Measurements from ENCODE around the gene RPGRIP1L.

The RPGRIP1L gene

GRCh38 chr16:53600616-53601015 lies 103.0 kb downstream of the RPGRIP1L start:
- no peak for DNase-seq (ENCODE audit: low spot score)

DNA sequence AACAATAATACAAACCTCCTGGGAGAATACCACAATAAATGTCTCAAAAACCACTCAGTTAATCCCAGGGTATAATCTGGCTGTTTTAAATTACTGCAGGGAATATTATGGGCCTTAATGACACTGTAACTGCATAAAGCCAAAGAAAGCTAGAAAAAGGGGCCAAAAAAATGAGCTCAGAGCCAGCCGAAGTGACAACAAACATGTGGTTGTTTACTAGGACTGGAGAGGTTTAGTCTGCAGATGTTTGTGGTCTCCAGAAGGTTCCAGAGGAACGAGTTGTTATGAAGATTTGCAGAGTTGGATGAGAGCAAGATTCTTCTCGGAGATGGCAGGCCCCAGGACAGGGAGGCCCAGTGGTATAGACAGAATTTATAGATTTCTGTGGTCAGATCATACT lies 103.5 kb downstream of the RPGRIP1L start:
- DNase-seq (ENCODE audit: low spot score) = no peak

DNA sequence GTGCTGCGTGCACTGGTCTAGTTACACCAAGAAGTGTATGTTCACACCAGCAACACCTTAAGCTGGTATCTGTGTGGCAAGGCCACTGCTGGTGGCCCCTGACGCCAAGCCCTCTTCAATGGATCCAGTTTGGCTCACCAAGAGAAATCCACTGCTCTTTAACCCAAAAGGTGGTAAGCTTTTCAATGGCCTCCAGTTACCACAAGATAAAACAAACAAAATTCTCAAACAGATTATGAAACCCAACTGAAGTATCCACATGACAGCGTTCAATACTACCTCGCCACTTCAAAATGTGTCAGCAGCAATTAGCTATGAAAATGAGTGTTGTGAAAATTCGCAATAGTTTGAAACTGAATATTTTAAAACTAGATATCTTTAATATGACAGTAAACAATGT lies 104.1 kb downstream of the RPGRIP1L start:
- no peak for DNase-seq (ENCODE audit: low spot score)

GRCh38 chr16:53598511-53599275 lies 105.0 kb downstream of the RPGRIP1L start:
- DNase-seq (ENCODE audit: low spot score) = no peak

DNA sequence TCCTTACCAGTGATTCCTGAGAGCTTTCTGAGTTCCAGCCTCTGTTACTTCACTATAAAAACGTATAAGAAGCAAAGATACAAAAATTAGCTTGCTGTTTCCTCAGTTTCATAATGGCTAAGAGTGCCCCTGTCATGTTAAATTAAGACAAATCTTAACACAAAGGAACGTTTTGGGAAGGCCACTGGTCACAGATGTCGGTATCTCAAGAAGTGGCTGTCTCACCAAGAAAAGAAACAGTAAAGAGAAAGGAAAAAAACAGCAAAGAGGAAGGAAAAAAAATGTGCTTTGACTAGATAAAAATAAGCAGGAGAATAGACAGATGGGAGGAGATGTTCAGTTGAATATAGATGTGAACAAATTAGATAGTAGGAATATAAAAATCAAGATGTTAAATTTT lies 105.9 kb downstream of the RPGRIP1L start:
- DNase-seq (ENCODE audit: low spot score) = no peak

- DNase-seq (ENCODE audit: low spot score) = no peak
Observed at GRCh38 chr16:53588081-53588648, 115.5 kb downstream of the RPGRIP1L start.

DNA sequence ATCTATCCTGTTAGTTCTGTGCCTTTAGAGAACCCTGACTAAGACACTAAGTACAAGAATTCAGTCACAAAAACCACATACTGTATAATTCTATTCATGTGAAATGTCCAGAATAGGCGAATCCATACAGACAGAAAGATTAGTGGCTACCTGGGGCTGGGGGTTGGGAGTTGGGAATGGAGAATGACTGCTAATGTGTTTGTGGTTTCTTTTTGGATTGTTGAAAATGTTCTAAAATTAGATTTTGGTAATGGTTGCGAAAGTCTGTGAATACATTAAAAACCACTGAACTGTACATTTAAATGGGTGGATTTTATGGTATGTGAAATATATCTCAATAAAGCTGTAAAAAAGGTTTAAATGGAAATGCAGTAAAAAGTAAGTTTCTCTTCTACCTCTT lies 120.3 kb downstream of the RPGRIP1L start:
- DNase-seq (ENCODE audit: low spot score) = no peak

DNA sequence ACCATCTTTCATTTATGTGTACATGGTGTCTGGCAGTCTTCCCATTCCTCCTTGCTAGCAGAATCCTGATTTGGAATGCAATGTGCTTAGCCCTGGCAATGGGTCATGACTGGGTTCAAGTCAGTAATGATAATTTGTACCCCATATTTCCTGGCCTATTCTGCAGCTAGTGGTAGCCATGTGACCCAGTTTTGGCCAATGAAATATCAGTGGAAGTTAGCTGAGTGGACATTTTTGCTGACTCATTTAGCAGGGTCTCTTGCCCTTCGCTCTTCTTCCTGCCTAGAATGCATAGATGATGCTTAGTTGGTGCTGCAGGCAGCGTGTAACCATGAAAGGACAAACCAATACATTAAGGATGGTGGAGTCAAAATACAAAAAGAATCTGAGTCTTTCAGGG lies 121.9 kb downstream of the RPGRIP1L start:
- no peak for DNase-seq (ENCODE audit: low spot score)

DNA sequence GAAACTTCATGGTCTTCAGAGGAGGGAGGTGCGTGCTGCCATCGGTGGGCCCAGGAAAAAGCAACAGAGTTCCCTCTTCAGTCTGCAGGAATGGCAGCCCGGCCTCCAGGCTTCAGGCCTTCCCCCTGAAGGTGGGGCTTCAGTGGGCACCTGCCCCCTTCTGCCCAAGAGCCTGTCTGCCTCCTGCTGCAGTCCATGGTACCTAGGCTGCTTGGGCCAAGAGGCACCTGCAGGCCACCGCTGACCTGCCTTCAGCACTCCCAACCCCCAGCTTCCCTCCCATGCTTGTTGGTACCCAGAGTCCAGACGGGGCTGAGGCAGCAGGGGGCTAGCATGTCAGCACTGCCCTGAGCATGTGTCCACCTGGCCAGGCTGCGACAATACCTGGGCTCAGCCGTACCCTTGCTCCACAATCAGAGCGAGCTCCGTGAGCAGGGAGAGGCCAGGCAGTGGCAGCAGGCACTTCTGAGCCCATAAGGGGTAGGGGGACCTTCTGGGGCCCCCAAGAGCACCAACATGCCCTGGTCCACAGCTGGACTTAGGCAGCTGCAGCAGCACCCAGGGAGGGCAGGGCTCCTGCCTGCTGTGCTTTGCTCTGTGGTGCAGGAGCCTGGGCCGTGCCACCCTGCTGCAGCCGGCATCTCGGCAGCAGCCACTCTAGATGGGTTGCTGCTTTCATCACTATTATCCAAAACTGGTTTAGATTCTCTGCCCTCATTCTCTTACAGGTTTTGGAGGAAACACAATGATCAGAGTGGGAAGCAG lies 123.4 kb downstream of the RPGRIP1L start:
- no peak for DNase-seq (ENCODE audit: low spot score)

GRCh38 chr16:53576904-53577303 lies 126.8 kb downstream of the RPGRIP1L start:
- no peak for DNase-seq (ENCODE audit: low spot score)

GRCh38 chr16:53576210-53576609 lies 127.4 kb downstream of the RPGRIP1L start:
- DNase-seq (ENCODE audit: low spot score) = no peak

DNA sequence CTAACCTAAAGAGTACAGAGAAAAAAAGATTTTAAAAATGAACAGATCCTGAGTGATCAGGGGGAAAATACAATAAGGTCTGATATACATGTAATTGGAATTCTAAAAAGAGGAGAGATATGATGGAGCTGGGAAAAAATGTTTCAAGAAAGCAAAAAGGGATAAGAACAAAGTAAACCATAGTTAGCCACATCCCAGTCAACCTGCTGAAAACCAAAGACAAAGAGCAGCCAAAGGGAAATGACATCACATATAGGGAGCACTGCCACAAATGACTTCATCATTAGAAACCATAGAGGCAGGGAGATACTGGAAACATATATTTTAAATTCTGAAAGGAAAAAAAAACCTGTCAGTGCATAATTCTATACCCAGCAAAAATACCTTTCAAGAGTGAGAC lies 131.9 kb downstream of the RPGRIP1L start:
- no peak for DNase-seq (ENCODE audit: low spot score)

GRCh38 chr16:53566552-53567245 lies 137.0 kb downstream of the RPGRIP1L start:
- no peak for DNase-seq (ENCODE audit: low spot score)

DNA sequence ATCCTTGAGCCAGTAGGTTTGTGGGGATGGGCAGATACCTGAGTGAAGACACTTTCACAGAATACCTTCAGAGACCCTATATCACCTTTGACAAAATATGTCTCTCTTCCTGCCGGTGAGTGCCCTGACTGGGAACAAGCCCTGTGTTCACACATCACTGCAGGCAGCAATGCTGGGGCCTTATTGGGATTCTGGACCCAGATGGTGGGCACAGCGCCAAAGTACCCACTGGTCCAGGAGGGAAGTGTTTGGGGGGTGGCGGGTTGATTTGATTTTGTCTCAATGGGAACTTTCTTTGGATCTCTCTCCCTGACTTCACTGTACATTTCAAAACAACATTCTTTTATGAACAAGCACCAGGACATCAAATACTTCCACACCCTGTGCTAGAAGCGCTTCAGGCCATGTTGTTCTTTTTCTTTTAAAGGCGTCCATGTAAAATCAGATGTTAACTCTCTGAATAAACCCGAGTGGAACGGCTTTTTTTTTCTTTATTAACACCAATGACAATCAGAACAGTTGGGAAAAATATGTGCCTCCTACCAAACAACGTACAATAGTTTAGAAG lies 138.3 kb downstream of the RPGRIP1L start:
- DNase-seq (ENCODE audit: low spot score) = no peak

- no peak for DNase-seq (ENCODE audit: low spot score)
Observed at GRCh38 chr16:53563426-53563825, 140.2 kb downstream of the RPGRIP1L start.

DNA sequence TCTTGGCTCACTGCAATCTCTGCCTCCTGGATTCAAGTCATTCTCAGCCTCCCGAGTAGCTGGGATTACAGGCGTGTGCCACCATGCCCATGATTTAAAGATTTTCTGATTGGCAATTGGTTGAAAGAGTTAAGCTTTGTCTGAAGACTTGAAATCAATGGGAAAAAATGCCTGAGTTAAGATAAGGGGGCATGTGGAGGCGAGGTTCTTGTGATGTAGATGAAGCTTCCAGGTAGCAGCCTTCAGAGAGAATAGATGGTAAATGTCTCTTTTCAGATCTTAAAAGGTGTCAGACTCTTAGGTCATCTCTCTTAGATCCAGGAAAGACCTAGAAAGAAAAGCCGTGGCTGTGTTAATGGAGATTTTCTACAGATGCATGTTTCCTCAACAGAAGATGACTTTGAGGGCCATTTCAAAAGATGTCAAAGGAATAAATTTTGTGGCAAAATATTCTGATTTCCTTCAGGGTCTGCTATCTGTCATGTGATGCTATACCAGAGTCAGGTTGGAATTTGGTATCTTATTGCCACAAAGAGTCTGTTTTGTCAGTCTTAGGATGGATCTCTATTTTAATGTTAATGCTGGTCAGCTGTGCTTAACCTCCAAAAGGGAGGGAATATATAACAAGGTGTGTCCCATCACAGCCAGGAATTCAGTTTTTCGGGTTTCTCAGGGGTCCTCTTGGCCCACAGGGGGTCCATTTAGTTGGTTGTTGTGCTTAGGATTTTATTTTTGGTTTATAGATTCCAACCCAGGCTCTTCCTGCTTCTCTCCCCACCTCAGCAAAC lies 142.4 kb downstream of the RPGRIP1L start:
- DNase-seq (ENCODE audit: low spot score) = no peak

DNA sequence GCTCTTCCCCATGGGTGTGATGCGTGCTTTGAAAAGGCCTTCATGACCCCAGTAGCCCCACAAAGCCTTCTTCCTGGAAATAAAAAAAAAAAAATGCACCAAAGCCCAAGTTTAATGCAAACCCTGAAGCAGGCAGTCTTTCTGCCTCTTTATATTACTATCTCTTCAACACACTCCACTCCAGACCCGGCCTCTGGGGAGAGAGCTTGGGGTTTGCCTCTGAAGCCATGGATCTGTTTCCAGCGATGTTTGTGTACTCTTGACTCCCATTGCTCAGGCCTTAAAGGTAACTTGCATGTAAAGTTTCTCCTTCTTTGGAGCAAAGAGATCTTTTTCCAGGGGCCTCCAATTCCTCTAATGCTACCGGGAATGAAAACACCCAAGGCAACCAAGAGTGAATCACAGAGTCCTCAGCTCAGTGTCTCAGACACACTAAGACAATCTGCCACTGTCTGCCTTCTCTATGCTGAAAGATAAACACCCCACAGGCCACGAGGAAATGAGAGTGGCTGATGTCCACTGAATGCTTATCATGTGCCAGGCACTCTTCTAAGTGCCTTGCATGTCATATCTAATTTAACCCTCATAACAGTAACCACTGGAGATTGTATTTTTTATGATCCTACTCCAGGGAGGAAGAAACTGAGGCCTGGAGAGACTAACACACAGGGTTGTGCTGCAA lies 144.2 kb downstream of the RPGRIP1L start:
- DNase-seq (ENCODE audit: low spot score) = no peak

GRCh38 chr16:53558710-53559109 lies 144.9 kb downstream of the RPGRIP1L start:
- DNase-seq (ENCODE audit: low spot score) = no peak

GRCh38 chr16:53556521-53556920 lies 147.1 kb downstream of the RPGRIP1L start:
- no peak for DNase-seq (ENCODE audit: low spot score)

DNA sequence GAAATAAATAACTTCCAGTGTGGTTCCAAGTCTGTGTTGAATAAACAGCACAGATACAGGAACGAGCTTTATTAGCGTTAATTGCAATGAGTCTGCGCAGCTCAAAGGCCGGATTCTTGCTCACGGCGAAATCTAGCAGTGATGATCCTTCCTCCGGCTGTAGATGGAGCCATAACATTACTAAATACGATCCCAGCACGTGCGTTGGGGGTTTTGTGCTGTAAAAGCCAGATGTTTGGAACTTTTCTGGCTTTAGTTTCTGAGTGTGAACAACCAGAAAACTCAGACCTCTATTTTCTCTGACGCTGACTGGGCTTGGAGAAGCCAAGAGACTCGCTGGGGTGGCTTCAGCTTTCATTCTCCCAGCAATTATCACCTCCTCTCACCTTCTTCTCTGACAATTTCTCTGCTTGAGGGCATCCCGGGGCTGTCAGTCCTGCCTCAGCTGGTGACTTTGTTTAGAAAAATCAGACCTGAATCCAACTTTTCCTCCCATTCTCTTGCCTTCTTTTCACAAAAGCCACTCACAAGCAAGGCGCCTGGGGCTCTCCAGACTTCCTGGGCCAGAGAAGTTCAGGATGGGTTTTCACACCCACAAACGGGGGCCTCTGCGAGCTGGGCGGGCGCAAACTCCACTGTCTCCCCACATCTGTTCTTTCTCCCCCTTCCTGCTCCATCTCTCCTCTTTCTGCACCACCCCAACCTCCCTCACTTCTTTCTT lies 153.5 kb downstream of the RPGRIP1L start:
- DNase-seq (ENCODE audit: low spot score) = peak; percentile 65
